ENCODE data around the gene HOXA7. TPM values are rescaled to one million over a fixed set of nuclear protein-coding genes. Genes with fewer than 3 reads are reported as not detected.

HOXA7 gene
- total RNA-seq, 1 donor from 2014 or later = not detected

- DNase-seq (ENCODE audit: low read depth) = no peak
- TF ChIP-seq CTCF (IDR thresholded peaks at IDR 0.05; ENCODE audit: insufficient read depth, low read length, severe bottlenecking) = peak; percentile 82
- Histone ChIP-seq H3K36me3 (ENCODE audit: control insufficient read depth, insufficient read depth, low read length) (no peaks in the 10 kb centered on the region), H3K4me3 (ENCODE audit: low read depth, low read length) (no peak overlapping the region), H3K27me3 (ENCODE audit: control insufficient read depth, insufficient read depth, low read length) (peaks cover 68% of the 10 kb centered on the region)
- no peak for FAIRE-seq
Measured at GRCh38 chr7:27179503-27180430, 23.3 kb upstream of the HOXA7 start.

GRCh38 chr7:27179030-27179429 is 22.6 kb upstream of the HOXA7 start:
- FAIRE-seq (no peak), DNase-seq (ENCODE audit: low read depth) (no peak)
- Histone ChIP-seq H3K4me3 (ENCODE audit: low read depth, low read length) (no peak overlapping the region), H3K27me3 (ENCODE audit: control insufficient read depth, insufficient read depth, low read length) (peaks cover 69% of the 10 kb centered on the region), H3K36me3 (ENCODE audit: control insufficient read depth, insufficient read depth, low read length) (no peaks in the 10 kb centered on the region)
- TF ChIP-seq CTCF (IDR thresholded peaks at IDR 0.05; ENCODE audit: insufficient read depth, low read length, severe bottlenecking) = no peak

- no peak for FAIRE-seq
Measured at GRCh38 chr7:27178366-27178765, 21.9 kb upstream of the HOXA7 start.

GRCh38 chr7:27177795-27178320 is 21.4 kb upstream of the HOXA7 start:
- Histone ChIP-seq H3K27me3 (ENCODE audit: control insufficient read depth, insufficient read depth, low read length) (peaks cover 63% of the 10 kb centered on the region), H3K36me3 (ENCODE audit: control insufficient read depth, insufficient read depth, low read length) (no peaks in the 10 kb centered on the region), H3K4me3 (ENCODE audit: low read depth, low read length) (no peak overlapping the region)
- TF ChIP-seq CTCF (IDR thresholded peaks at IDR 0.05; ENCODE audit: insufficient read depth, low read length, severe bottlenecking) = no peak
- FAIRE-seq = no peak
- DNase-seq (ENCODE audit: low read depth) = no peak

More at GRCh38 chr7:27178366-27178765, 21.9 kb upstream of the HOXA7 start:
- TF ChIP-seq CTCF (IDR thresholded peaks at IDR 0.05; ENCODE audit: insufficient read depth, low read length, severe bottlenecking) = no peak
- no peak for DNase-seq (ENCODE audit: low read depth)
- Histone ChIP-seq H3K36me3 (ENCODE audit: control insufficient read depth, insufficient read depth, low read length) (no peaks in the 10 kb centered on the region), H3K27me3 (ENCODE audit: control insufficient read depth, insufficient read depth, low read length) (peaks cover 64% of the 10 kb centered on the region), H3K4me3 (ENCODE audit: low read depth, low read length) (no peak overlapping the region)

GRCh38 chr7:27176962-27177794 is 20.7 kb upstream of the HOXA7 start:
- H3K4me3 ChIP-seq (ENCODE audit: low read depth, low read length) = no peak overlapping the region
- H3K27me3 ChIP-seq (ENCODE audit: control insufficient read depth, insufficient read depth, low read length) = peaks cover 63% of the 10 kb centered on the region
- H3K36me3 ChIP-seq (ENCODE audit: control insufficient read depth, insufficient read depth, low read length) = no peaks in the 10 kb centered on the region
- no peak for TF ChIP-seq CTCF (IDR thresholded peaks at IDR 0.05; ENCODE audit: insufficient read depth, low read length, severe bottlenecking)
- no peak for DNase-seq (ENCODE audit: low read depth)
- FAIRE-seq = no peak
